AG10803 (cell line): ENCODE measurements around the gene CNNM1.

Experiments
- DNase-seq: peaks from one replicate; pipeline ENCODE4 v3.0.0; 2010; ENCODE audit warnings: low read depth
- H3K4me3 ChIP-seq: 2 replicates; pipeline ENCODE4 v1.5.1; 2011; ENCODE audit warnings: mild to moderate bottlenecking, low read length, control low read depth
- CTCF ChIP-seq: conservative IDR thresholded peaks from 2 replicates; pipeline ENCODE4 v1.5.1; 2011; ENCODE audit warnings: mild to moderate bottlenecking, low read length, control low read depth, inconsistent platforms

The CNNM1 gene

GRCh38 chr10:99419688-99420087, 90.5 kb downstream of the CNNM1 start:
- H3K4me3 ChIP-seq: no peak overlapping the region
- no peak for DNase-seq
- TF ChIP-seq CTCF: no peak

GRCh38 chr10:99421233-99421739, 92.1 kb downstream of the CNNM1 start:
- TF ChIP-seq CTCF: no peak
- DNase-seq: no peak
- H3K4me3 ChIP-seq: no peak overlapping the region

GRCh38 chr10:99422529-99423096, 93.5 kb downstream of the CNNM1 start:
- no peak overlapping the region for H3K4me3 ChIP-seq
- no peak for TF ChIP-seq CTCF
- DNase-seq: no peak

GRCh38 chr10:99424656-99425055, 95.5 kb downstream of the CNNM1 start:
- H3K4me3 ChIP-seq: no peak overlapping the region
- no peak for TF ChIP-seq CTCF
- no peak for DNase-seq

GRCh38 chr10:99425204-99425603, 96.0 kb downstream of the CNNM1 start:
- no peak for DNase-seq
- H3K4me3 ChIP-seq: no peak overlapping the region
- TF ChIP-seq CTCF: no peak

- H3K4me3 ChIP-seq: no peak overlapping the region
- no peak for DNase-seq
- TF ChIP-seq CTCF: no peak
Measured at GRCh38 chr10:99426689-99427088, 97.5 kb downstream of the CNNM1 start.

GRCh38 chr10:99427566-99428190, 98.5 kb downstream of the CNNM1 start:
- TF ChIP-seq CTCF: no peak
- no peak overlapping the region for H3K4me3 ChIP-seq
- DNase-seq: no peak
